Inferior parietal cortex (tissue), 1 donor: Measurements from ENCODE around the gene OR11H1.
"Not testable (repeated sequence)": the region's sequence is repeated elsewhere in the genome, so short reads cannot be mapped to it uniquely, and the experiment has no call there.

Source experiments
- DNase-seq: peaks from one replicate; pipeline ENCODE4 v3.0.0-alpha.2; 2016; ENCODE audit errors: extremely low spot score

The OR11H1 gene

GRCh38 chr22:15527892-15528291 is at the start of gene OR11H1:
TSS of gene OR11H1 (plus strand) at chr22:15528192. CDS start at chr22:15528192, 0 bp downstream.
- not testable (repeated sequence) for DNase-seq

- DNase-seq, result not testable (repeated sequence)
Observed at GRCh38 chr22:15509967-15510366, 18.0 kb upstream of the OR11H1 start.

- not testable (repeated sequence) for DNase-seq
Observed at GRCh38 chr22:15515896-15516295, 12.1 kb upstream of the OR11H1 start.

GRCh38 chr22:15553767-15554166 is 25.8 kb downstream of the OR11H1 start:
- not testable (repeated sequence) for DNase-seq

GRCh38 chr22:15563461-15563860 is 35.5 kb downstream of the OR11H1 start:
- not testable (repeated sequence) for DNase-seq

- not testable (repeated sequence) for DNase-seq
Observed at GRCh38 chr22:15565063-15565462, 37.1 kb downstream of the OR11H1 start.
